Stimulated activated CD4-positive, alpha-beta T cell treated with anti-CD3 and anti-CD28 coated beads, Interleukin-15, amount 100 ng/mL, for 1 hour (primary cell): ENCODE data around the gene GPR78.
A peak's percentile ranks its signal among the peaks of the same experiment; 100 is the strongest.

Experiments
- DNase-seq, 2 donors: peaks; one replicate each; pipeline ENCODE4 v3.0.0-alpha.2; 2020; ENCODE audit warnings: low read depth in 1 of 2, low spot score in 1 of 2

Gene GPR78

GRCh38 chr4:8580321-8581093 is at the start of gene GPR78:
GPR78 (plus strand) TSS chr4:8580392; CDS start chr4:8580983, 591 bp downstream.
- DNase-seq: peak in 1 of 2 donors; percentile 7

- DNase-seq: no peak
These were observed 47.9 kb upstream of the GPR78 start for GRCh38 chr4:8532245-8532781.

GRCh38 chr4:8533274-8533865 is 46.8 kb upstream of the GPR78 start:
- no peak for DNase-seq

- DNase-seq: no peak
These were observed 46.1 kb upstream of the GPR78 start for GRCh38 chr4:8534129-8534528.

- DNase-seq: no peak
These were observed 45.6 kb upstream of the GPR78 start for GRCh38 chr4:8534611-8535010.

- DNase-seq: no peak
These were observed 43.7 kb upstream of the GPR78 start for GRCh38 chr4:8536467-8536866.

- no peak for DNase-seq
These were observed 43.1 kb upstream of the GPR78 start for GRCh38 chr4:8537041-8537461.

GRCh38 chr4:8538076-8538702 is 42.0 kb upstream of the GPR78 start:
- DNase-seq: no peak

GRCh38 chr4:8538703-8539567 is 41.3 kb upstream of the GPR78 start:
- no peak for DNase-seq

GRCh38 chr4:8539661-8540060 is 40.5 kb upstream of the GPR78 start:
- DNase-seq: no peak

GRCh38 chr4:8540072-8540471 is 40.1 kb upstream of the GPR78 start:
- DNase-seq: peak in 1 of 2 donors; percentile 12

GRCh38 chr4:8540586-8540985 is 39.6 kb upstream of the GPR78 start:
- DNase-seq: no peak

- no peak for DNase-seq
These were observed 39.2 kb upstream of the GPR78 start for GRCh38 chr4:8540991-8541390.

- DNase-seq: no peak
These were observed 38.0 kb upstream of the GPR78 start for GRCh38 chr4:8541981-8542715.

GRCh38 chr4:8542776-8543525 is 37.2 kb upstream of the GPR78 start:
- DNase-seq: no peak

- DNase-seq: no peak
These were observed 36.6 kb upstream of the GPR78 start for GRCh38 chr4:8543623-8544022.

GRCh38 chr4:8544282-8544681 is 35.9 kb upstream of the GPR78 start:
- no peak for DNase-seq

GRCh38 chr4:8544741-8545438 is 35.3 kb upstream of the GPR78 start:
- DNase-seq: no peak

- no peak for DNase-seq
These were observed 34.8 kb upstream of the GPR78 start for GRCh38 chr4:8545439-8545765.
